Measurements from ENCODE around the gene DPYSL4.

DPYSL4 gene

DNA sequence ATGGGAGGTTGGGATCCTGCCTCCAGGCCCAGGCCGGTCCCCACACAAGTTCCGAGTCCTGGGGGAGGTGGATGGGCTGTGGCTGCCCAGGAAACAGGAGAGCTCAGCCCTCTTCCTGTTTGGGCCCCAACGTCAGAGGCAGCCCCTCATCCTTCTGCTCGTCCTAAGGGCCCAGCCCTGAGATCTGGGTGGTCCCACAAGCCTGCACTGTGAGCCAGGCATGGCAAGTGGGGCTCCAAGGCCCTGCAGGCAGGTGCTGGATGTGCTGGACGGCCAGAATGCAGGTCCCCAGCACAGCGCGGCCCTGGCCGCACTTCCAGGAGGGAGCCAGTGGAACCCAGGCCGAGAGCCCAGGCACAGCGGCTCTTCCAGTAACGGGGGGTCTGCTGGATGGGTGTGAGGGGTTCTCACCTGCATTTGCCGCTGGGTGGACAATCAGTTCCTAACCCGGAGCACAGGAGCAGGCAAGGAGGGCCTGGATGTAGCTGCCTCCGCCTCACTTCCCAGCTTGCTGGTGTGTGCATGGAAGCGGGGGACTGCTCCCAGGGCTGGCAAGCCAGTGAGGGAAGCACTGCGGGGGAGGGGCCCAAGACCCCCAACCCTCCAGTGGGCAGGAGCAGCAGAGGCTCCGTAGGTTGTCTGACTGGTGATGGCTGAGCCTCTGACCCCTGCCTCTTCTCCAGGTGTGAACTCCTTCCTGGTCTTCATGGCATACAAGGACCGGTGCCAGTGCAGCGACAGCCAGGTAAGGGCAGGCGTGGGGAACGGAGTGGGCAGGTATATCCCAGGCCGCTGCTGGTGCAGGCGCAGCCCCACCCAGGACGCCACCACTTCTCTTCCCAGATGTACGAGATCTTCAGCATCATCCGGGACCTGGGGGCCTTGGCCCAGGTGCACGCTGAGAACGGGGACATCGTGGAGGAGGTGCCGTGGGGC, 9.7 kb downstream of the DPYSL4 start:
- no peak for DNase-seq

DNA sequence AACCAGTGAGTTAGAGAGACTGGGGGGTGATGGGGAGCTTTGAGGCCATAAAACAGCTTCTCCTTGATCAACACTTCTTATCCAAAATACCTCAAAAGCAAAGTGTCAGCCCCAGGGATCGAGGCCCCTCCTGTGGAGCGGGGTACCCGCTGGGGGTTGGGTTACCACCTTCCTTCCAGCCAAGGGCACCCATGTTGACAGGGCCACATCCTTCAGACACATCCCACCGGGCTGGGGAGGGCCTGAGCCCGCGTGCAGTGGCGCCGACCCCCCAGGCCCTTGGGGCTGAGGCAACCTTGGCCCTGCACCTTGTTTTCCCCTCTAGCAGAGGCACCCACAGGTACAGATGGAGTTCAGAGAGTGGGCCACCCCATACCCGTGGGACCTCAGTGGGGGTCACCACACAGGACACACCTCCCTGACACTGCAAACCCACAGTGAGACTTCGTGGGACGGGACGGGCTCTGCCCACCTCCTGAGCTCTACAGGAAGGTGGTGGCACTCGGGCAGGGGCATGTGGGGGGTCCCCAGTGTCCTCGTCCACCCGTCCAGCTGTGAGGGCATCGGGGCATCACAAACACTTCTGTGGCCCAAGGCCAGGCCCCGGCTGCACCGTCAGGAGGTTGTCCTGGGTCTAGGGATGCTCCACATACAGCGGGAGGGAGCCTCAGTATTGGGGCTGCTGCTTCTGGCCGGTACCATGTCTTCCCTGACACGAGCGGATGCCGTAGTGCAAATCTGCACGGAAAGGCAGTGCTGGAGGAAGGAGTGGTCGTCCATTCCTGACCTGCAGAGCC, 10.7 kb downstream of the DPYSL4 start:
- DNase-seq, result no peak

DNA sequence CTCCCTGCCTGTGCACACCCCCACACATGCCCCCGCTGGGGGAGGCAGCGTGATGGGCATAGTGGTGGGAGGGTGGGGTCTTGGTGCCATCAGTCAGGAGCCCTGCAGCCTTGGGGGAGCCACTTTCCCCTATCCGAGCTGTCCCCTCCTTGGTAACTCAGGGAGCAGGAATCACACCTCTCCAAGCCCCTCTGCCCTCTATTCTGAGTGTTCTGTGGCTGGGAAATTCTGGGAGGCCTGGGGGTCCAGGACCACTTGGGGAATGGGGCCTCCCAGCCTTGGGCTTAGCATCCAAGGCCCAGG, 11.3 kb downstream of the DPYSL4 start:
- DNase-seq, result no peak

DNA sequence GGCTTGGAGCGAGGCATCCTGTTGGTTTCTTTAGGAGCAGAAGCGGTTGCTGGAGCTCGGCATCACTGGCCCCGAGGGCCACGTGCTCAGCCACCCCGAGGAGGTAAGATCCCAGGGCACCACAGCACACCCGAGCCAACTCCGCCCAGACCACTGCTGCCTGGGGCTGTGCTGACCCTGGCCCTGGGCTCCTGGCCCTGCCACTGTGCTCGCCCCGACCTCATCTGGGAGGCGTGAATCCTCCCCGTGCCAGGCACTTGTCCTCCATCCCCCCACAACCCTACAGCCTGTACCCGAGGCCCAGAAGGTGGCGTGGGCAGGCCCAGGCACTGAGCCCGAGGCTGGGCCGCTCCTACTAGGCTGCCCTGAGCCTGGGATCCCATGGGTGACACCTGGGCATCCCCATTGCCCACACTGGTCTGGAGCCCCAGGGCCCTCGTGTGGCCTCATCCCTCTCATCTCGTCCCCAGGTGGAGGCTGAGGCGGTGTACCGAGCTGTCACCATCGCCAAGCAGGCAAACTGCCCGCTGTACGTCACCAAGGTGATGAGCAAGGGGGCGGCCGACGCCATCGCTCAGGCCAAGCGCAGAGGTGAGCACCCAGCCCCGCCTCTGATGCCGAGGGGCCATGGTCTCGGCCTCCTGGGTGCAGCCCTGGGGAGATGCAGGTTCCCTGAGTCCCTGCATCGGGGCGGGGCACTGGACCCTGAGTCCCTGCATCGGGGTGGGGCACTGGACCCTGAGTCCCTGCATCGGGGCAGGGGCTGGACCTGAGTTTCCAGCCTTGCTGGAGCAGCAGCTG, 11.8 kb downstream of the DPYSL4 start:
- no peak for DNase-seq

DNA sequence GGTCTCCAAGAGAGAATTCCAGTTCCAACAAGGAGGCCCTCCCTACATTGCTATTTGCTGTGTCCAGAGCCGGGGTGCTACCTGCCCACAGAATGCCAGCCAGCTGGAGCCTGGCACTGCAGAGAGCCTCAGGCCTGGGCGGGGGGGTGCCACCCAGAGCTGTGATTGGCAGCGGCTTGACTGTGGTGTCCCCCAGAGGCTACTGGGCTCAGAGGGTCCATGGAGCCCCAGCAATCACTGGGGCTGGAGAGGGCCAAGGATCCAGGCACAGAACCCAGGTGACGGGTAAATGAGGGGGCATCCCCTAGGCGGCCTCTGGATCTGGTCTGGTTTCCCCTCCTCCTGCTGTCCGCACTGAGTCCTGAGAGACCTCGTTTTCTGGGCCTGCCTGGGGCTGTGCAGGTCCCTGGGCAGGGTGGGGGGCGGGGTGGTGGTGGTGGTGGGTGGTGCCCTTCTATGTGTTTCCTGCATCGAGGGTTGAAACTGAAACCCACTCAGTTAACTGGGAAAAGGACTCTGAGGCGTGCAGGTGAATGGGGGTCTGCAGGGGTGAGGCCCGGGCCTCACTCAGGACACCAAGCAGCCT, 12.6 kb downstream of the DPYSL4 start:
- DNase-seq, result no peak

DNA sequence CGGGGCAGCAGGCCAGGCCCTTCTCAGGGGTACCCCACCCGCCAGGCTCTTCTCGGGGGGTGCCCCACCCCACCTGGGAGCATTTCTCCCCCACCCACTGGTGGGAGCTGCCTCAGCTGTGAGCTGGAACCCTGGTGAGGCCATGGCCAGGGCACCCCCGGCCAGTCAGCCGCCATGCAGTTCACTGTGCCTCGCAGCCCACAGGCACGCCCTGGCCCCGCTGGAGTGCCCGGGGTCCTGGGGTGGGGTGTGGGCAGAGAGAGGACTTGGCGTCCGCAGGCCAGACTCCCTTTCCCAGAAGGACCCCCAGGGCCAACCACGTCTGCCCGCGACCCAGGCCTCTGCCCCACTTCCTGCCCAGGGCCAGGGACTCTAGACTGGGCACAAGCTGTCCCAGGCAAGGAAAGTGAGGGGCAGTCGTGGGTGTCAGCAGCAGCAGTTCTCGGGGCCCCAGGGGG, 13.1 kb downstream of the DPYSL4 start:
- DNase-seq, result no peak

DNA sequence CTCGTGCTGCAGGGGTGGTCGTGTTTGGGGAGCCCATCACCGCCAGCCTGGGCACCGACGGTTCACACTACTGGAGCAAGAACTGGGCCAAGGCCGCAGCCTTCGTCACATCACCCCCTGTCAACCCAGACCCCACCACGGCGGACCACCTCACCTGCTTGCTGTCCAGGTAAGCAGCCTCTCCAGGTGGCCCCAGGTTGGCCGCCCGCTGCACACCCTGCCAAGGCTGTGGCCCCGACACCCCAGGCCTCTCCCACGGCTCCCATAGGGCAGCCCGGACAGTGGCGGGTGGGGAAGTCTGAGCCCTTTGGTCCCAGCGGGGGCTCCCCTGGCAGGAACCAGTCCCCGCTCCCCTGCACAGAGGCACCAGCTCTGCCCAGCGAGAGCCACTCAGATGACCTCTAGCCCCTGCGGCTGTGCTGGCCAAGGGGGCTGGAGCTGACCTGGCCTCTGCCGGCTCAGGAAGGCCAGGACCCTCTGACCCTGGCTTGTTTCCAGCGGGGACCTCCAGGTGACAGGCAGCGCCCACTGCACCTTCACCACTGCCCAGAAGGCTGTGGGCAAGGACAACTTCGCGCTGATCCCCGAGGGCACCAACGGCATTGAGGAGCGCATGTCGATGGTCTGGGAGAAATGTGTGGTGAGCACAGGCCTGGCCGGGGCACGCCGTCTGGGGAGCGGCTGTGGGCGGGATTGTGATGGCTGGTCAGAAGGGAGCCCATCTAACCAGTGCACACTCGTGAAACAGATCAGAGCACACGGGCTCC, 13.8 kb downstream of the DPYSL4 start:
- DNase-seq, result no peak

DNA sequence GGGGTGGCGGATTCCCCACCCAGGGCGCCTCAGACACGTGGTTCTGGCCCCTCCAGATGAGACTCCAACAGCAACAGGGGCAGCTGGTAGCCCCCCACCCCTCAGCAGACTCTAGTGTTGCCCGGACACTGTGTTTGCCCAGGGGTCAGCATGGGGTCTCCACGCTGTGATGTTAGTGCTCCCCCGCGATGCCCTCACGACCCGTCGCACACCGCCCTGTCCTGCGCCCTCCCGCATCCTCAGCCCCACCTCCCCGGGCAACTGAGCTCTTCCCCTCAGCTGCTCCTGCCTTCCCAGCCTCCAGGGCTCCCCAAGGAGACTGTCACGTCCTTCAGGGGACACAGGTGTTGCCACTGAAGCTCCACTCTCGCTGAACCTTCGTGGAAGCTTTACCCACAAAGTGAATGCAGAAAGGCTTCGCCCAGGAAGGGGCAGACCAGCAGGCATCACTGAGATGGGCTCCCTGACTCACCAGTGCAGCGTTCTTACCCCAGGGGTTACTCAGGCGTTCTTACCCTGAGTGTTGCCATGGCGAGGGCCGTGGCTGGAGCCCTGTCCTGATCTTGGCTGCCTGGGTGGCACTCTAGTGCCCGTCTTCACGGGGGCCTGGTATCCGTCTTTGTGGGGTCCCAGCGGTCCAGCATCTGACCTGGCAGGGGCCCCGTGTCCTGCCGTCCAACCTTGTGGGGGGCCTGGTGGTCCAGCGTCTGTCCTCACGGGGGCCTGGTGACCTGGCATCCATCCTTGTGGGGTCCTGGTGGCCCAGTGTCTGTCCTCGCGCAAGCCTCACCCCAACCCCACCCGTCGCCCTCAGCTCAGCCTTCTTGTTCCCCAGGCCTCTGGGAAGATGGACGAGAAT, 14.6 kb downstream of the DPYSL4 start:
- DNase-seq, result no peak

DNA sequence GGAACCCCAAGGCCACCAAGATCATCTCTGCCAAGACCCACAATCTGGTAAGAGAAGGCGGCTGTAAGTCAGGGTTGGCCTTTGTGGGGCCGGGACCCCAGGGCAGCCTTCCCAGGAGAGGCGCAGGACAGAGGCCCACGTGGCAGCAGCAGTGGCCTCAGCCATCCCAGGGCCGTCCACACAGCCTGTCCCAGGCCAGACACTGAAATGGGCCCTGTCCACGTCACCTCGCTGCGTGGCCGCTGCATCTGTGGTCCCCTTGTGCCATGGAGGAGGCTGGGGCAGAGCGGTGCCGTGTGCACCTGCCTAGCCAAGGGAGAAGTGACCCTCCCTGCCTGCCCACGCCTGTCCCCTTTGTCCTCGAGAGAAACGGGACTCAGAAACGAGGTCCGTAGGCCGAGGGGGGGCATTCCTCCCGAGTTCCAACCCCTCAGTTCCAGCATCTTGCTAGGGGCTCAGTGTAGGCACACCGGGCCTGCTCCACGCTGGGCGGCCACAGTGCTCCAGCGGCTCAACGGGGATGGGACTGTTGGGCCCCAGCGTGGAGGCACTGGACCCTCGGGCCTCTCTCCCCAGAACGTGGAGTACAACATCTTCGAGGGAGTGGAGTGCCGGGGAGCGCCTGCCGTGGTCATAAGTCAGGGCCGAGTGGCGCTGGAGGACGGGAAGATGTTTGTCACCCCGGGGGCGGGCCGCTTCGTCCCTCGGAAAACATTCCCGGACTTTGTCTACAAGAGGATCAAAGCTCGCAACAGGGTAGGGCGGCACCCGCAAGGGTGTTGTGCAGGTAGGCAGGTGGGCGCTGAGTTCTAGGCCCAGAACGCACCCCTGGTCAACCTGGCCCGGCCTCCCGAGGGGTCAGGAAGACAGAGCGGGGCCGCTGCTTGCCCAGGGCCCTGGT, 15.6 kb downstream of the DPYSL4 start:
- DNase-seq, result no peak

DNA sequence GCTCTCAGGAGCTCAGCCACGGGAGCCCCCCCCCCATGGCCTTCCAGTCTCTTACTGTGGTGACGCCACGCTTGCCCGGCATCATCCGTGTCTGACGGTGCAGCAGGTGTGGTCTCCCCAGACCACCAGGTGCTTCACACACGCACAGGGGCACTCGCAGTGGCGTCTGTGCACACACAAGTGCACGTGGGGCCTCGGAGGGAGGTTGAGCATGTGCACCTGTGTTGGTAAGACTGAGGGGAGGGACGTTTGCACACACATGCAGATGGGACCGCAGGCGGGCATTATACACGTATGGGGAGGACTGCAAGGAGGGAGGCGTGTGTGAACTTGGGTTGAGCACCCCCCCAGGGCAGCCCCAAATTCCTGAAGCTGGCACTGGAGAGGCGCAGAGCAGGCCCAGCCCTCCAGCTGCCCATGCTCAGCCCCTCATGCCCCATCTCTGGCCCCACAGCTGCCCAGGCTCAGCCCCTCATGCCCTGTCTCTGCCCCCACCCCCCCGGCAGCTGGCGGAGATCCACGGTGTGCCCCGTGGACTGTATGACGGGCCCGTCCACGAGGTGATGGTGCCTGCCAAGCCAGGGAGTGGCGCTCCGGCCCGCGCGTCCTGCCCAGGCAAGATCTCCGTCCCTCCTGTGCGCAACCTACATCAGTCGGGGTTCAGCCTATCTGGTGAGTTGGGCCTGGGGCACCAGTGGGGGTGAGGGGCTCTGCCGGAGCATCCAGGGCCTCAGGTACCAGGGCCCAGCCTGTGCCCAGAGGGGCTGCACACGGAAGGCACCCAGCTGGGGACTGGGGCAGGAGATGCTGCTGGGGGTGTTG, 16.7 kb downstream of the DPYSL4 start:
- DNase-seq, result no peak

DNA sequence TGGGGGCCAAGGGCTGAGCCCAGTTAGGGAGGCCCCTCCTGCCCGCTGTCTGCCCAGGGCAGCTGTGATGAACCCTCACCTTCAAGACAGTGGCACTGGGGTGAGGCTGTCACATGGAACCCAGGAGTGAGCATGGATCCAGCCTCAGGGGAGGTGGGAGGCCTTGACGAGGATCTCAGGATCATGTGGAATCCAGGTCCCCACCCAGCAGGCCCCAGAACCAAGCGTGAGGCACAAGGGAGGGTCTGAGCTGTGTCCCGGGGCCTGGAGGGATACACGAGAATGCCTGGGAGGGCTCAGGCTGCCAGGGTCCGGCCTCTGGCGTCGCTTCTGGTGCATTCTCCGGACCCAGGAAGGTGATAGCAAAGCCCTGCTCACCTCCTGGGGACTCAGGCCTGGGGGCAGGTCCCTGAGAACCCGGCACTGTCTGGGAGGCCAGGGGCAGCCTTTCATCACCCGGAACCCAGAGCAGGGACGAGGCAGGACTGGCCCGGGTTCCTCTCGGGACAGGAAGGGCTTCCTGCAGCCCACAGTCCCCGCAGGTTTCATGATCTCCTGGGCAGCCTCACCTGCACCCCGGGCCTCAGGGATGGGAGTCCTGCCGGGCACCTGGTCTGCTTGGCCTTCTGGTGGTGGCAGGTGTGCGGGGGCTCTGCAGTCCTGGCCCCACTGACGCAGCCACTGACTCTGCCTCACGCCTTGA, 17.5 kb downstream of the DPYSL4 start:
- DNase-seq, result no peak

DNA sequence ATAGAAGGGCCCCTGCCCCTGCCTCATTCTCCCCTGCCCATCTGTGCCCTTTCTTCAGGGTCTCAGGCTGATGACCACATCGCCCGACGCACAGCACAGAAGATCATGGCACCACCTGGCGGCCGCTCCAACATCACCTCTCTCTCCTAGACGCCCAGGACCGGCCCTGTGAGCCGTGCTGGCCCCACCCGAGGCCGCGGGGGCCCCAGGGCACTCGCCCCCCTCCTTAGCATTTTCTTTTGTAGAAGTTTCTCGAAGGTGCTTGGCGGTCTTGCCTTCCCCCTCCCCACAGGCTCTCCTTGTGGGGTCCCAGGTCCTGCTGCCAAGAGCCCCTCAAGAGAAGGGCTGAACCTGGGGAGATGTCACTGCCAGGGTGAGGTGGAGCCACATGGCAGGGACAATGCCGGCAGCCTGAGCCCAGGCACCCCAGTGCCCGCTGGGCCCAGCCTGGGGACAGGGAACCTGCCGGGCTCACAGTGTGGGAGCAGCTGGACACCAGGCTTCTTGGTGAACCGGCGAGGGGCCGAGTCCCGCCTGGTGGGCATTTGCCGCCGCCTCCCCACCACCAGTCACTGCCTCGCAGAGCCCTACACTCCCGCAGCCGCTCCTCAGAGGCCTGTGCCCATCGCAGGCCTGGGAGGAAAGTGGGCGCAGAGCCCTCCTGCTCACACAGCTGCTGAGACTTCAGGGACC, 18.2 kb downstream of the DPYSL4 start:
- no peak for DNase-seq

DNA sequence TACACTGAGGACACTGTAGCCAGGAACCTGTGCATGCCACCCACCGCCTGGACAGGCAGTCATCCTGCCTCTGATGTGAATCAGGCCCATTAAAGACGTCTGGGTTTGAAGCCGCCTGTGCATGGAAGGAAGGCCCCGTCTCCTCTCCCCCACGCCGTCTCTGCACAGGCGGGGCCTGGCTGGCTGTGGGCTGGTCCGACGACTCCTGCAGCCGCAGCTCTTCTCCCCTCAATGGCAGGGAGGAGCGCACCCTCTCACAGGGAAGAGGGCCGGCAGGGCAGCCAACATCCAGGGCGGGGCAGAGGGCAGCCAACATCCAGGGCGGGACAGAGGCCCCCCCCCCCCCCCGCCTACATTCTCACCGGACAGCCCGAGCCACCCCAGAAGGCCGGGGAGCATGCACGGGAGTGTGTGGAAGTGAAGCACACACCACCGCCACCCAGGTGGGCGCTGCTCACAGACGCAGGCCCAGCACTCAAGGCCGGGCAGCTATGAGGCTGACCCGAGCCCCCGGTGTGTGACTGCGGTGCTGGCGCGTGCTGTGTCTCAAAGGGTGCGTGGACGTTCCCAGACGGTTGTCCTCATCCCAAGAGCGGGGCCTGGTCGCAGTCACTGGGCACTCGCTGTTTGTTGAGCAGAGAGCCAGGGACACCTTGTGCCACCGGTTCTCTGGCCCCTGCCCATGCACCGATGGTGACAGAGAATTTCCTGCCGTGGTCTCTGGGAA, 19.1 kb downstream of the DPYSL4 start:
- no peak for DNase-seq

DNA sequence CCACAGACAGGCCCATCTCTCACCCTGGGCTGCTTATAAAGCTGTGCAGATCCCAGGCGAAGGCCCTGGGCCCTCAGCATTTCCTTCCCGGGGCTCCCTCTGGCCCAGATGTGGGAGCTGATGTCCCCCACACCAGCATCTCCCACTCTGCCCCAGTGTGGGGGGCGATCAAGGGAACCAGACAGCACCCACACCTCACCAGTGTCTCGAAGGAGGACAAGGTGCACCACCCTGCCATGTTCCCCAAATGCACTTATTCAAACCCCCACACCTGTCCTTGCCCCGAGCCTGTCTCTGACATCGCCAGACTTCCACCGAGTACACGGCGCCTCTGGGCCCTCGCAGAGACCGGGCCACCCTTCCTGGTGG, 19.6 kb downstream of the DPYSL4 start:
- DNase-seq, result no peak

DNA sequence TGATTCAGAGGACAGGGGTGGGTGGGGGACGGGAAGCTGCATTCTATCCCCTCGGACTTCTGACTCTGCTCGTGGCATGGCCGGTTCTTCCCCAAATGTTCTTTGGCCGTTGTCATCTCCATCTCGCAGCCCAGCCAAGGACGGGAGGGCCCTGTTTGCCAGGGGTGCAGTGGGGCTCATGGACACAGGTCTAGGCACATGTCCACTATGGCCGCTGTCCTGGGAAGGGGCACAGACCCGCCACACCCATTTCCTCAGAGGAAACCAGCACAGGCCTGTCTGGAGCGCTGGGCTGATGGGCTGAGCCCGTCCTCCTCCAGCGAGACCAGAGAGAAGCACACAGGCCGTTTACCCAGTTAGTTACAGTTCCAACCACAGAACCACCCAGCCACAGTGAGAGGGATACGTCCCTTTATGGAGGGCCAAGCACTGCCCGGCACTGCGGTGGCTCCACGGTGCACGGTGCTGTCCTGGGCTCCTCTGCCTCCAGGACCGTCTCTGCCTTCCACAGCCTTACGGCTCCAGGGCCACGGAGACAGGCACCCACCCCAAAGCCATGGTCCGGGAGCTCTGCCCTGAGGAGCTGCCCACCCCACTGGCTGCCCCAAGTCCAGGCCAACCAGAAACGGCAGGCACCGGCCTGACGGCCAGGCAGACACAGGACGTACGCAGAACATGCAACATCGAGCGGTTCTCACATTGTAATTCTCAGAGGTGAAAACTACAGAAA, 20.2 kb downstream of the DPYSL4 start:
- DNase-seq, result no peak

Data from fibroblast of skin of back (primary cell).